ENCODE results near the gene PICK1. TPM values are rescaled to one million over a fixed set of nuclear protein-coding genes. Genes with fewer than 3 reads are reported as not detected.

PICK1 gene
- total and polyA plus RNA-seq, 7 donors, result 11.9 to 31.5 (median 18.9) TPM

- ATAC-seq (no peak), DNase-seq (no peak)
- no peaks in the 10 kb centered on the region for H3K4me1 ChIP-seq
- no peaks in the 10 kb centered on the region for H3K9me3 ChIP-seq
- no peak overlapping the region for H3K4me3 ChIP-seq
- H3K36me3 ChIP-seq (ENCODE audit: insufficient read depth in 1 of 2, low read depth in 1 of 2), result no peaks in the 10 kb centered on the region
- peaks cover 0 to 3% (median 2%) of the 10 kb centered on the region in 3 donors for H3K27me3 ChIP-seq (ENCODE audit: insufficient read depth in 3 of 3, low read length in 2 of 3)
- TF ChIP-seq CTCF (IDR thresholded peaks at IDR 0.05), result no peak
- 79 to 80% (median 80%) methylated on average over 20 of the region's 20 CpGs for WGBS, 3 donors
- intact Hi-C loops (cut with DNase I), result no loop called here
- H3K27ac ChIP-seq, result no peak overlapping the region
Observed at GRCh38 chr22:38040953-38041759, 16.0 kb upstream of the PICK1 start.

DNA sequence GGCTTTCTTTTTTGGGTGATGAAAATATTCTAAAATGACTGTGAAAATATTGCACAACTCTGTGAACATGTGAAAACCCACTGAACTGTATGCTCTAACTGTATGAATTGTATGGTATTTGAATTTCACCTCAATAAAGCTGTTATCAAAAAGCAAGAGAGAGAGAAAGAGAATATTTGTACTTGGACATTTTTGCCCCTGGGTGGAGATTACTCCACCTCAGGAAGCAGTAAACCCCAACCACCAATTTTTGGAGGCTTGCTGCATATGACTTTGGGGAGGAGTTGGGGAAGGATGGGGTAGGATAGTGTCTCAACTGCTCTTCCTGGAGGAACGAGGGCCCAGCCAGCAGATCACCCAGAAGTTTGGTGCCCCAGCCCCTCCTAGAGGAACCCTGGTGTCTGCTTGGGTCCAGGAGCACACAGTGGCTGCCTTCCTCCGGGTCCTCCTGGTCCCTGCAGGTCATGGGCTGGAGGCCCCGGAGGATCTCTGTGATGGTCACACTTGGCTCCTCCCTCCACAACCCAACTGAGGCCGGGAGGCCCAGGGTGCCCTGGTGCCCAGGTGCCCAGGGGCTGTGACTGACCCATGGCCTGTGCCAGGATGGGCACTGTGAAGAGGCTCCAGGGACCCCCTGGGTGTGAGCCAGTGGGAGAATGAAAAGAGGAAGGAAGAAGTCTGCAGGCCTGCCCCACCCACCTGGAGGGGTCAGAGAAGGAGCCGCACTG, 15.3 kb upstream of the PICK1 start:
- Histone ChIP-seq H3K27me3 (ENCODE audit: insufficient read depth in 3 of 3, low read length in 2 of 3) (peaks cover 0 to 3% (median 0%) of the 10 kb centered on the region in 3 donors), H3K4me1 (no peaks in the 10 kb centered on the region), H3K36me3 (ENCODE audit: insufficient read depth in 1 of 2, low read depth in 1 of 2) (no peaks in the 10 kb centered on the region), H3K9me3 (no peaks in the 10 kb centered on the region), H3K4me3 (no peak overlapping the region), H3K27ac (no peak overlapping the region)
- intact Hi-C loops (cut with DNase I), result no loop called here
- no peak for TF ChIP-seq CTCF (IDR thresholded peaks at IDR 0.05)
- no peak for DNase-seq
- 60 to 83% (median 72%) methylated on average over 5 of the region's 5 CpGs for WGBS, 3 donors
- ATAC-seq, result no peak

DNA sequence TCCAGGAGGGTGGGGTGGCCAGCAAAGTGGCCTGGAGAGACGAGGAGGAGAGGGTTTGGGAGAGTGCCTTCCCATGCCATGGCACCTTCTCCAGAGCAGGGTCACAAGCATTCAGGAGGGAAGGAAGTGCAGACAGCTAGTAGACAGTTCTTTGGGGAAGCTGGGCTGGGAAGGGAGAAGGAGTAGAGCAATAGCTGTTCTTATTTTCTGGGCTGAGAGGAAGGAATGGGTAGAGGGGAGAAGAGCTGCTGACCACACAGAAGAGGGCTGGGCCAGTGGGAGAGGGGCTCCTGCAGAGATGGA, 14.8 kb upstream of the PICK1 start:
- TF ChIP-seq CTCF (IDR thresholded peaks at IDR 0.05), result no peak
- H3K9me3 ChIP-seq, result no peaks in the 10 kb centered on the region
- H3K36me3 ChIP-seq (ENCODE audit: insufficient read depth in 1 of 2, low read depth in 1 of 2), result no peaks in the 10 kb centered on the region
- no peak overlapping the region for H3K4me3 ChIP-seq
- WGBS, 3 donors, result 60 to 89% (median 62%) methylated on average over 1 of the region's 1 CpG
- ATAC-seq, result no peak
- no peak for DNase-seq
- peaks cover 0 to 3% (median 0%) of the 10 kb centered on the region in 3 donors for H3K27me3 ChIP-seq (ENCODE audit: insufficient read depth in 3 of 3, low read length in 2 of 3)
- intact Hi-C loops (cut with DNase I), result no loop called here
- H3K4me1 ChIP-seq, result no peaks in the 10 kb centered on the region
- no peak overlapping the region for H3K27ac ChIP-seq

DNA sequence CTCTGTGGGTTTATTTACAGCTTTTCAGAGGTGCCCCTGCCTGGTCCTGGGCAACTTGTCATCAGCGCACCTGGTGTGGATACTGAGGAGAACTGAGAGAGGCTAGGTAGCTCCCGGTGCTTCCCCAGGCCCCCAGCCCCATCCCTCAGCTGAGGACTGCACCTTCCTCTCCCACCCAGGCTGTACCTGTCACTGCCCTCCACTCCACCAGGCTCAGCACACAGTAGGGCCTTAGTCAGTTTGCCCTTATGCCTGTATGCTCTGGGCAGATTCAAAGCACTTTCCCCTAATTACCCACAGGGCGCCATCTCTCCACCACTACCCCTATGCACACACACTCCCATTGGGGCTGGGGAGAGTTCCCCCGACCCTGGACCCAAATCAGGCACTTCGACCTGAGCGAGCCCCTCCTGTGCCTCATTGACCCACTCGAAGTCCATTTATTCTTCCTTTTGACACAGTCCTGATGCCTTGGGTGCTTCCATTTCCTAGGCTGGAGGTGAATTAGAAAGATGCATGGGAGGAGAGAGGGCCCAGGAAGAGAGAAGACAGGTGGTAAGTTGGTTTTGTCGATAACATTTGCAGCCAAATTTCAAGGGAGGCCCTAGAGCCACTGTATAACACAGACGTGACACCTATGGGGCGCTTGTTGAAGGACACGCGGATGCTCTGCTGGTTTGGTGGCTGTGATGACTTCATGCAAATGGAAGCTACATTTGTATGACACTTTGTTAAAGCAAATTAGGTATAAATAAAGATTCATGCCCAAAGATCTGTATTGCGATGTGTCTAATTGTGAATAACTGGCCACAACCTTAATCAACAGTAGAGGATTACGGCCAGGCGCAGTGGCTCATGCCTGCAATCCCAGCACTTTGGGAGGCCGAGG, 13.8 kb upstream of the PICK1 start:
- Histone ChIP-seq H3K4me3 (no peak overlapping the region), H3K27me3 (ENCODE audit: insufficient read depth in 3 of 3, low read length in 2 of 3) (no peaks in the 10 kb centered on the region), H3K4me1 (no peaks in the 10 kb centered on the region), H3K36me3 (ENCODE audit: insufficient read depth in 1 of 2, low read depth in 1 of 2) (no peaks in the 10 kb centered on the region), H3K9me3 (no peaks in the 10 kb centered on the region), H3K27ac (no peak overlapping the region)
- TF ChIP-seq CTCF (IDR thresholded peaks at IDR 0.05), result no peak
- 86 to 88% (median 87%) methylated on average over 16 of the region's 16 CpGs for WGBS, 3 donors
- DNase-seq, result no peak
- no peak for ATAC-seq
- intact Hi-C loops (cut with DNase I), result no loop called here
